ENCODE data around the gene UGT1A4.

- TF ChIP-seq POLR2A (IDR thresholded peaks at IDR 0.05) = no peak
- TF ChIP-seq, protein P1, sequence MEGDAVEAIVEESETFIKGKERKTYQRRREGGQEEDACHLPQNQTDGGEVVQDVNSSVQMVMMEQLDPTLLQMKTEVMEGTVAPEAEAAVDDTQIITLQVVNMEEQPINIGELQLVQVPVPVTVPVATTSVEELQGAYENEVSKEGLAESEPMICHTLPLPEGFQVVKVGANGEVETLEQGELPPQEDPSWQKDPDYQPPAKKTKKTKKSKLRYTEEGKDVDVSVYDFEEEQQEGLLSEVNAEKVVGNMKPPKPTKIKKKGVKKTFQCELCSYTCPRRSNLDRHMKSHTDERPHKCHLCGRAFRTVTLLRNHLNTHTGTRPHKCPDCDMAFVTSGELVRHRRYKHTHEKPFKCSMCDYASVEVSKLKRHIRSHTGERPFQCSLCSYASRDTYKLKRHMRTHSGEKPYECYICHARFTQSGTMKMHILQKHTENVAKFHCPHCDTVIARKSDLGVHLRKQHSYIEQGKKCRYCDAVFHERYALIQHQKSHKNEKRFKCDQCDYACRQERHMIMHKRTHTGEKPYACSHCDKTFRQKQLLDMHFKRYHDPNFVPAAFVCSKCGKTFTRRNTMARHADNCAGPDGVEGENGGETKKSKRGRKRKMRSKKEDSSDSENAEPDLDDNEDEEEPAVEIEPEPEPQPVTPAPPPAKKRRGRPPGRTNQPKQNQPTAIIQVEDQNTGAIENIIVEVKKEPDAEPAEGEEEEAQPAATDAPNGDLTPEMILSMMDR (IDR thresholded peaks at IDR 0.05) = no peak
Measured at GRCh38 chr2:233816771-233817170, 98.2 kb downstream of the UGT1A4 start.

All from vagina (tissue), 2 donors.